CD4-positive, alpha-beta T cell treated with Interleukin-2 at 100 ng/mL for 4 hours (primary cell): ENCODE results near the gene ITGB3.

Experiments used
- DNase-seq: peaks from one replicate; pipeline ENCODE4 v3.0.0-alpha.2; 2020; ENCODE audit warnings: low spot score

The ITGB3 gene

DNA sequence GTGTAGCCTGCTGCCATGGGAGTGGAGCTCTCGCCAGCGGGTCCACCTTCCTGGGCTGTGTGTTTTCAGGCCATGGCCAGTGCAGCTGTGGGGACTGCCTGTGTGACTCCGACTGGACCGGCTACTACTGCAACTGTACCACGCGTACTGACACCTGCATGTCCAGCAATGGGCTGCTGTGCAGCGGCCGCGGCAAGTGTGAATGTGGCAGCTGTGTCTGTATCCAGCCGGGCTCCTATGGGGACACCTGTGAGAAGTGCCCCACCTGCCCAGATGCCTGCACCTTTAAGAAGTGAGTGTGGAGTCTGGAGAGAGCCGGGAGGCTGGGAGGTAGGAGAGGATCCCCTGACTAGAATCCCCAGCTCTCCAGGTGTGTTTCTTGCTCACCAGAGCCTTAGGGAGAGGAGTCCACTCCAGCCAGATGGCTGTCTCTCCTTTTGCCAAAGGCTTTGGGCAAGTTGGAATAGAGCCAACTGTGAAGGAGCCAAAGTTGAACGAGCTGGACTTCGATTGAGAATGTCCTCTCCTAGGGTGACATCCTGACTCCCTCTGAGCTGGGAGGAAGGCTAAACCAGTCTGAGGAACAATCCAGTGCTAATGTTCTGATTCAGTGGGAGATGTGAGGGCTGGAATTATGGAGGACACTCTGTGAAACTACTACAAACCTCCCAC, 45.7 kb downstream of the ITGB3 start:
- DNase-seq, result no peak

DNA sequence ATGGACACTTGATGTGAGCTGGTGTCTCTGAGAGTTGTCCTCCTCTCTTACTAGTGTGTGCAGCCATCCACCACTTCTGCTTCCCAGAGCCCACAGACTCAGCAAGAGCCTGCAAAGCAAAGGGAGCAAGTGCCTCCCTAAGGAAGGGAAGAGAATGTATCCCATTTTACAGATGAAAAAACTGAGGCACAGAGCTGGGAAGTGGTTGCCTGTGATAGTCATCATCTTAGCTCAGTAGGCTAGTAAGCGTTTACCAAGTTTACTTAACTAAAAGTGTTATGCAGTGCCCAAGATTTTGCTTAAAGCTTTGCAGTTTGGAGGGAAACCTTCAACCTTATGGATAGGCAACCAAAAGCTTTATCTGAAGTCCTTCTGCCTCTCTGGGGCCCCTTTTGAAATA, 47.1 kb downstream of the ITGB3 start:
- DNase-seq, result no peak

DNA sequence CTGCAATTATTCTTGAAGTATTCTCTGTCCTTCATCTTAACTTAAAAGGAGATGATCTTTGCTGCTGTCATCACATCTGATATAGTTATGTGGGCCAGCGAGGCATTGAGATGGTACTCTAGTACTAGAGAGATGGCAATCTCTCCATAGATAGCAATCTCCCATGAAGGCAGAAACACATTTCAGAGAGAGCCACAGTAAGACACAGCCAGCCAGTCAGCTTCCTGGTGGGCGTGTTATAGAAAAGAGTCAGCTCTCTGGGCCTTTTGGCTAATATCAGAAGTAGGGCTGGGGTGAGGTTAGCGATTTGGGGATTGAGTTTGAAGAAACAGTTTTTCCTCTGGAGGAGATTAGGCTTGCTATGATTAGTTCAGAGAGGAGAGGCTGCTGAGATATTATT, 47.5 kb downstream of the ITGB3 start:
- no peak for DNase-seq

DNA sequence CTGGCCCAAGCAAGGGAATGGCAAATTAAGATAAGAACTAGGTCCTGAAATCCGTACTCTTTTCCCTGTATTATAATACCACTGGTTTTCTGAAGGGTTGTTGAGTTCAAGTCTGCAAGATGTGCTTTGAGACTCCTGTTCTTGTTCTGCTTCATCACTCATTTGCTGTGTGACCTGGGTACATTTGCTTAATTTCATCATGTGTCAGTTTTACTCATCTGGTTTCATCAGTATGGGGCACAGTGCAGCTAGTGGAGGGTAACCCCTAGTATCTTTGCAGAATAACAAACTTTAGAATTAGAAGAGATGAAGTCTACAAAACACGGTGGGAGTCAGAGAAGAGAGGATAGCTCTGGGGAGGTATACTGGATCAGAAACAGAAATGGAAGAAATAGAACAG, 48.2 kb downstream of the ITGB3 start:
- no peak for DNase-seq

- DNase-seq, result no peak
Observed at GRCh38 chr17:47304186-47304585, 50.6 kb downstream of the ITGB3 start.

GRCh38 chr17:47305302-47305923, 51.8 kb downstream of the ITGB3 start:
- peak; percentile 1 for DNase-seq

- DNase-seq, result no peak
Observed at GRCh38 chr17:47310186-47310733, 56.6 kb downstream of the ITGB3 start.

DNA sequence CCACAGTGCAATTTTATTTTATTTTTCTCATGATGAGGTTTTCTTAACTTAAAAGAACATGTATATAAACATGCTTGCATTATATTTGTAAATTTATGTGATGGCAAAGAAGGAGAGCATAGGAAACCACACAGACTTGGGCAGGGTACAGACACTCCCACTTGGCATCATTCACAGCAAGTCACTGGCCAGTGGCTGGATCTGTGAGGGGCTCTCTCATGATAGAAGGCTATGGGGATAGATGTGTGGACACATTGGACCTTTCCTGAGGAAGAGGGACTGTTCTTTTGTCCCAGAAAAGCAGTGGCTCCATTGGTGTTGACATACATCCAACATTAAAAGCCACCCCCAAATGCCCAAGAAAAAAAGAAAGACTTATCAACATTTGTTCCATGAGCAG, 57.8 kb downstream of the ITGB3 start:
- DNase-seq, result no peak

DNA sequence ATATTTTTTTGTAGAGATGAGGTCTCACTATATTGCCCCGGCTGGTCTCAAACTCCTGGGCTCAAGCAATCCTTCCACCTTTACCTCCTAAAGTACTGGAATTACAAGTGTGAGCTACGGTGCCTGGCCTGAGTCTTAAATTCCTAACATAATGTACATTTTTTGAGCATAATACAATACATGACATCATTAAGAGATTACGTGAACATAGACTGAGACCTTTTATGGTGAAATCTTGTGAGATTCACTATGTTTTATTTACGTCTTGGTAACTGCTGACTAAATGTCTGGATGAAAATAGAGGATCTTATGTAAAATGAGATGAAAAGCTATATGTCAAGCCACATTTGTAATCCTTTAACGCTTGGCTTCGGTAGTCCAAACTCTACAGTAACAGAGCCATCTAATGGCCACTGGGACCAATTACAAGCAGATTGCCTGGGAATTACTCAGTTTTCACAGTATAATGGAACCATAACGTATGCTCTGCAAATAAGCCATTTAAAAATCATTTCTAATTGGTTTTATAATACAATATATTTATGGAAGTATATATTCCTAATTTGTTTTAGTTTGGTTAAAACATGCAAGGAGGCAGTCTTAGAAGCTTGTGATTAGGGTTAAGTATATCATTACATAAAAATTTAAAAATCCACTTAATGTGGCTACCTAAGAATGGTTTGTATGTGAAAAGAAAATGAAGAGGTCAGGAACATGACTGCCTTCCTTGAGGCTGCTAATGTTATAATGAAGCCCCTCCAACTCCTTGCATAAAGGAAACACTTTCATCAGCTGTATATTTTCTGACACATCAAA, 62.0 kb downstream of the ITGB3 start:
- peak; percentile 69 for DNase-seq

DNA sequence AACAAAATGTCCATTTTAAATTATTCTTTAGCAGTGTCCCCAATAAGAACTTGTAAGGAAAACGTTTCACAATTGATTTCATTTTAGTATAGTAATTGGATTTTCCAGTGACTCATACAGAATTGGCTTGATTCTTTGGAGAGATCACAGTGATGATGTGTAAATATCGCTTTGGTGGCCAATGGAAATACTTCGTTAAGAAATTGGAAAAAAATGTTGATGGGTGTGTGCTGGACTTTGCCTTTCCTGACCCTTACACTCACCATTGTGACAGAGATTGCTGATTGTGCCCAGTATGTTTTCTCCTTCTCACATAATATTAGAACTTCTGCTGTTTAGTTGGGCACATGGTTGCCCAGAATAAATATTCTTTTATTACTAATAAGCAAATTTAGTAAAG, 62.7 kb downstream of the ITGB3 start:
- no peak for DNase-seq

DNA sequence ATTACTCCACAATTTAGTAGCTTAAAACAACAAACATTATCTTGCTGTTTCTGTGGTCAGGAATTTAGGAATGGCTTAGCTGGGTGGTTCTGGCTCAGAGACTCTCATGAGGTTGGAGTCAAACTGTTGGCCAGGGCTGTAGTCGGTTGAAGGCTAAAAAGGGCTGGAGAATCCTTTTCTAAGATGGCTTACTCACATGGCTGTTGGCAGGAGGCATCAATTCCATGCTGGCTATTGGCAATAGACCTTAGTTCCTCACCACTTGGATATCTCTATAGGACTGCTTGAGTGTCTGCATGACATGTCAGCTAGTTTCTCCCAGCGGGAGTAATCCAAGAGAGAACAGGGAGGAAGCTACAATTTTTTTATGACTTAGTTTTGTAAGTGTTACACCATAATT, 63.5 kb downstream of the ITGB3 start:
- no peak for DNase-seq

GRCh38 chr17:47318197-47318918, 64.7 kb downstream of the ITGB3 start:
- DNase-seq, result no peak

- DNase-seq, result no peak
Observed at GRCh38 chr17:47320879-47321502, 67.4 kb downstream of the ITGB3 start.

DNA sequence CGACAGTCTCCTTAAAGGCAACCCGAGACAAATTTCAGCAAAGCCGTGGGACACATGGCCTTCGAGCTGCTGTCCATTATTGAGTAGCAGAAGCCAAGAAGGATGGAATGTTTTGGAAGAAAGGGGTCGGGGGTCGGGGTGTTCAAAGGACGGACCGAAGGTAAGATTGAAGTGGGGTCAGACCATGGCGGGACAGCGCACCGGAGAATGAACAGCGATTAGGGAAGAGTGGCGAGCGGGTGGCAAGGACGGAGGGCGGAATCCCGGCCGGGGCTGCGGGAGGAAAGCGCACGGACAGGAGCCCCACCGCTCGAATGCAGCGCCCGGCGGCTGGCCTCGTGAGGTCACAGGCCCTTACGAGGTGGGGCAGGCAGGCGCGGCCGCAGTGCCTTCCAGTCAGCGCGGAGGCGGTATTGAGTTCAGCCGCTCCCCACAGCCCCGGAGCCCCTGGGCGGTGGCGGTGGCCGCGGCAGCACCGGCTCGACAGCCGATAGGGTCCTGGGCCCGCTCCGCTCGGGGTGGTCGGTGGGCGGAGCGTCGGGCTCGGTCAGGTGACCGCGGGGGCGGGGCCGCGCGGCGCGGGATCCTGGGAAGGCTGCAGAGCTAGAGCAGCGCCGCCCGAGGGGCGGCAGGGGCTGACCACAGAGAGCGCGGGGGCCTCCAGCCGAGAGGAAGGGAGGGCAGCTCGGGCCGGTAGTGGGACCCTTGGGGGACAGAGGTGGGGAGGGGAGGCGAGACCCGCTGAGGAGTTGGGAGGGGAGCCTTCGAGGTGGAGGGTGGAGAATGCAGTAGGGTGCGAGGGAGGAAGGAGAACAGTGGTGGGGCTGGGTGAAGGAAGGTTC, 70.0 kb downstream of the ITGB3 start, which contains the start of gene EFCAB13:
Gene EFCAB13 (plus strand): TSS at position 574 of the 842 bp plus-strand sequence. CDS start 4,399 bp downstream, outside the sequence.
- peak; percentile 69 for DNase-seq

DNA sequence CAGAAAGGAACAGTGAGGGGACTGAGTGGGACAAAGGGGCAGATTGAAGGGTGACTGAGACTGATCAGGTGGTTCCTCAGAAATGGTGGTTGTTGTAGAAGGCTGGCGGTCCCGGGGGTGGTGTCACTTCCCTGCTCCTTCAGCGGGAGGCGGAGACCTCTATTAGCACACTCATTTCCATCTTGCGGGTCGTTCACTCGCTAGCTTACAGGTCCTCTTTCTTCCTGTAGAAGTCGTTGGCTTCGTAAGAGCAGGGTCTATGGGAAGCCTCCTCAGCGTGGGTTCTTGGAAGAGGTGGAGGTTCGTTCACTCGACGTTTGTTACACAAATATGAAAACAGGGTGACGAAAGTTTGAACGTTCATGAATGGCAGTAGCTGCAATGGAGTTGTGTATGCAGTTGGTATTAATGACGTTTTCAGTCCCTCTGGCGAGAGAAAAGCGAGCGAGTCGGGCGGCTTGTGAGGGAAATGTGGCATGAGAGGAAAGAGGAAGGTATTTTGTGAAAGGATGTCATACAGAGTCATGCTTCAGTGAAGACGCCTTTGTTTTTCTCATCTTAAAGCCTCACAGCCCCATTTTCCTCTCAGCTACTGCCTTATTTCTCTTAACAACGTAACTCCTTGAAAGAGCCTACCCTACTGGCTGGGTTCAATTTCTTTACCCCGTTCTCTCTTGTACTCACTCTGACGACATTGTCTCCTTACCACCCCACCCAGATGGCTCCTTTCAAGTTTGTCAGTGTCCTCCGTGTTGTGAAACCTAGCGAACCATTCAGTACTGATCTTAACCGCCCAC, 70.8 kb downstream of the ITGB3 start:
- peak; percentile 38 for DNase-seq

- no peak for DNase-seq
Observed at GRCh38 chr17:47325176-47325575, 71.5 kb downstream of the ITGB3 start.

- DNase-seq, result no peak
Observed at GRCh38 chr17:47330548-47330947, 76.9 kb downstream of the ITGB3 start.

GRCh38 chr17:47332287-47332686, 78.7 kb downstream of the ITGB3 start:
- DNase-seq, result no peak

- no peak for DNase-seq
Observed at GRCh38 chr17:47335101-47335936, 81.7 kb downstream of the ITGB3 start.
